HG02852 (cell line): ENCODE data around the gene SURF1.
"Not testable (repeated sequence)": the region's sequence is repeated elsewhere in the genome, so short reads cannot be mapped to it uniquely, and the experiment has no call there.

Experiments
- ATAC-seq: cut with Tn5 transposase; IDR thresholded peaks from one replicate; pipeline ENCODE4 v1.9.1; 2021; ENCODE audit warnings: mild to moderate bottlenecking, moderate library complexity; ENCODE audit not compliant: unreplicated experiment

The SURF1 gene

GRCh38 chr9:133327834-133328484 lies 28.3 kb downstream of the SURF1 start:
- ATAC-seq: no peak

GRCh38 chr9:133327021-133327420 lies 29.3 kb downstream of the SURF1 start:
- not testable (repeated sequence) for ATAC-seq

GRCh38 chr9:133323991-133324703 lies 32.1 kb downstream of the SURF1 start:
- no peak for ATAC-seq

GRCh38 chr9:133323211-133323610 lies 33.1 kb downstream of the SURF1 start:
- no peak for ATAC-seq

- no peak for ATAC-seq
Measured at GRCh38 chr9:133322701-133323100, 33.6 kb downstream of the SURF1 start.

GRCh38 chr9:133321411-133321935 lies 34.8 kb downstream of the SURF1 start:
- no peak for ATAC-seq

GRCh38 chr9:133320421-133320881 lies 35.8 kb downstream of the SURF1 start:
- ATAC-seq: no peak

- ATAC-seq: not testable (repeated sequence)
Measured at GRCh38 chr9:133317551-133317950, 38.7 kb downstream of the SURF1 start.

- no peak for ATAC-seq
Measured at GRCh38 chr9:133315997-133316396, 40.3 kb downstream of the SURF1 start.

- ATAC-seq: no peak
Measured at GRCh38 chr9:133309608-133310007, 46.7 kb downstream of the SURF1 start.

GRCh38 chr9:133307301-133307700 lies 49.0 kb downstream of the SURF1 start:
- no peak for ATAC-seq

- ATAC-seq: no peak
Measured at GRCh38 chr9:133306242-133307204, 49.8 kb downstream of the SURF1 start.

- no peak for ATAC-seq
Measured at GRCh38 chr9:133305731-133306130, 50.6 kb downstream of the SURF1 start.

GRCh38 chr9:133304477-133305377 lies 51.6 kb downstream of the SURF1 start:
- ATAC-seq: no peak

- ATAC-seq: no peak
Measured at GRCh38 chr9:133304158-133304470, 52.2 kb downstream of the SURF1 start.

- ATAC-seq: no peak
Measured at GRCh38 chr9:133303266-133304157, 52.8 kb downstream of the SURF1 start.
